Spinal cord (tissue), 10 donors: Measurements from ENCODE around the gene GFOD2. TPM values are rescaled to one million over a fixed set of nuclear protein-coding genes. Genes with fewer than 3 reads are reported as not detected.

Source experiments
- DNase-seq, 6 donors: peaks; one replicate each; pipeline versions ENCODE4 v3.0.0 to v3.0.0-alpha.2; 2013 to 2015; ENCODE audit warnings: low spot score in 6 of 6, low read depth in 4 of 6
- H3K27ac ChIP-seq: one replicate; pipeline ENCODE4 v1.5.1; 2013; ENCODE audit warnings: low read depth, low read length, control low read depth
- H3K27me3 ChIP-seq: one replicate; pipeline ENCODE4 v1.6.1; 2013; ENCODE audit warnings: low read length; ENCODE audit not compliant: control insufficient read depth, insufficient read depth
- H3K36me3 ChIP-seq: one replicate; pipeline ENCODE4 v1.6.1; 2013; ENCODE audit warnings: low read length; ENCODE audit not compliant: control insufficient read depth, insufficient read depth
- H3K4me1 ChIP-seq: one replicate; pipeline ENCODE4 v1.6.1; 2013; ENCODE audit warnings: low read length; ENCODE audit not compliant: control insufficient read depth, insufficient read depth
- H3K4me3 ChIP-seq: one replicate; pipeline ENCODE4 v1.5.1; 2013; ENCODE audit warnings: low read depth, low read length, control low read depth
- H3K9me3 ChIP-seq: one replicate; pipeline ENCODE4 v1.6.1; 2013; ENCODE audit warnings: low read length; ENCODE audit not compliant: control insufficient read depth, insufficient read depth
- WGBS: methylation state at CpG from one replicate; pipeline ENCODE4 v1.1.5; 2013; ENCODE audit warnings: missing lambda C conversion rate; ENCODE audit not compliant: insufficient coverage; 5-methylcytosine and 5-hydroxymethylcytosine counted together
- long read RNA-seq, 4 donors: transcript quantifications; one replicate each; lab custom pipeline, GENCODE V29; 2026
- polyA plus RNA-seq, 2 donors: library from polyadenylated mRNA; unstranded; fragments of 120-200 nt; gene quantifications; one replicate each; pipeline ENCODE4 v1.2.1, GENCODE V29; 2013; ENCODE audit not compliant: insufficient read length in 2 of 2
- total RNA-seq, 2 donors: library from RNA; depleted of rRNA in 1 of 2; stranded (reverse); fragments of 120-200 nt in 1 of 2; fragments of >200 nt in 1 of 2; gene quantifications; one replicate each; pipeline versions ENCODE4 v1.2.3 to v1.2.4, GENCODE V29; 2013 to 2014
- donor health status: healthy.

The GFOD2 gene
- total RNA-seq: 10 to 100 TPM; 26.1 to 26.8 TPM
- polyA plus RNA-seq: 10 to 100 TPM; 48.0 to 56.0 TPM
- long read RNA-seq, donor 1, full-length matches to known transcripts: 25 of 25 reads
- long read RNA-seq, donor 1, partial matches to known transcripts: 0 of 25 reads
- long read RNA-seq, donor 1, other reads (novel, unspliced or antisense): 0 of 25 reads
- long read RNA-seq, donor 2, full-length matches to known transcripts: 12 of 12 reads
- long read RNA-seq, donor 2, partial matches to known transcripts: 0 of 12 reads
- long read RNA-seq, donor 2, other reads (novel, unspliced or antisense): 0 of 12 reads
- long read RNA-seq, donor 3, full-length matches to known transcripts: 15 of 15 reads
- long read RNA-seq, donor 3, partial matches to known transcripts: 0 of 15 reads
- long read RNA-seq, donor 3, other reads (novel, unspliced or antisense): 0 of 15 reads
- long read RNA-seq, donor 4, full-length matches to known transcripts: 24 of 34 reads
- long read RNA-seq, donor 4, partial matches to known transcripts: 10 of 34 reads
- long read RNA-seq, donor 4, other reads (novel, unspliced or antisense): 0 of 34 reads

GRCh38 chr16:67719048-67719777 is at the start of gene GFOD2:
GFOD2 (minus strand) TSS chr16:67719316; CDS start chr16:67685715, 33,601 bp downstream.
- peak within 1 kb of the TSS; percentile 69 for H3K4me3 ChIP-seq
- H3K27me3 ChIP-seq: no peaks in the 10 kb centered on the region
- peak within 1 kb of the TSS; percentile 78 for H3K27ac ChIP-seq
- peaks cover 11% of the 10 kb centered on the region for H3K36me3 ChIP-seq
- peaks cover 13% of the 10 kb centered on the region for H3K4me1 ChIP-seq
- peak; percentile 92 to 99 (median 96) for DNase-seq
- WGBS: 0% methylated on average over 59 of the region's 59 CpGs
- H3K9me3 ChIP-seq: no peaks in the 10 kb centered on the region

GRCh38 chr16:67767953-67768352 is 48.8 kb upstream of the GFOD2 start:
- no peak overlapping the region for H3K4me3 ChIP-seq
- WGBS: 97% methylated on average over 5 of the region's 7 CpGs
- no peak for DNase-seq
- H3K27me3 ChIP-seq: no peaks in the 10 kb centered on the region
- no peaks in the 10 kb centered on the region for H3K9me3 ChIP-seq
- peaks cover 17% of the 10 kb centered on the region for H3K36me3 ChIP-seq
- H3K4me1 ChIP-seq: no peaks in the 10 kb centered on the region
- H3K27ac ChIP-seq: no peak overlapping the region

- no peaks in the 10 kb centered on the region for H3K9me3 ChIP-seq
- DNase-seq: no peak
- no peaks in the 10 kb centered on the region for H3K27me3 ChIP-seq
- 90% methylated on average over 2 of the region's 4 CpGs for WGBS
- H3K4me3 ChIP-seq: no peak overlapping the region
- peaks cover 17% of the 10 kb centered on the region for H3K36me3 ChIP-seq
- H3K27ac ChIP-seq: no peak overlapping the region
- no peaks in the 10 kb centered on the region for H3K4me1 ChIP-seq
Observed at GRCh38 chr16:67766291-67766690, 47.2 kb upstream of the GFOD2 start.

GRCh38 chr16:67764158-67764667 is 45.1 kb upstream of the GFOD2 start:
- Histone ChIP-seq H3K9me3 (no peaks in the 10 kb centered on the region), H3K4me3 (no peak overlapping the region), H3K27me3 (no peaks in the 10 kb centered on the region), H3K36me3 (peaks cover 14% of the 10 kb centered on the region), H3K4me1 (peaks cover 8% of the 10 kb centered on the region), H3K27ac (no peak overlapping the region)
- 88% methylated on average over 5 of the region's 7 CpGs for WGBS
- no peak for DNase-seq

GRCh38 chr16:67763066-67763465 is 44.0 kb upstream of the GFOD2 start:
- Histone ChIP-seq H3K9me3 (no peaks in the 10 kb centered on the region), H3K27ac (no peak overlapping the region), H3K4me1 (peaks cover 8% of the 10 kb centered on the region), H3K27me3 (no peaks in the 10 kb centered on the region), H3K36me3 (peaks cover 21% of the 10 kb centered on the region), H3K4me3 (no peak overlapping the region)
- WGBS: 96% methylated on average over 5 of the region's 5 CpGs
- no peak for DNase-seq

- Histone ChIP-seq H3K27me3 (no peaks in the 10 kb centered on the region), H3K9me3 (no peaks in the 10 kb centered on the region), H3K36me3 (peaks cover 23% of the 10 kb centered on the region), H3K4me3 (no peak overlapping the region), H3K4me1 (peaks cover 8% of the 10 kb centered on the region), H3K27ac (no peak overlapping the region)
- no peak for DNase-seq
- 100% methylated on average over 2 of the region's 2 CpGs for WGBS
Observed at GRCh38 chr16:67762385-67762784, 43.3 kb upstream of the GFOD2 start.

GRCh38 chr16:67761924-67762323 is 42.8 kb upstream of the GFOD2 start:
- peaks cover 26% of the 10 kb centered on the region for H3K36me3 ChIP-seq
- 80% methylated on average over 1 of the region's 1 CpG for WGBS
- DNase-seq: no peak

GRCh38 chr16:67760956-67761230 is 41.8 kb upstream of the GFOD2 start:
- Histone ChIP-seq H3K4me3 (no peak overlapping the region), H3K4me1 (peaks cover 8% of the 10 kb centered on the region), H3K27me3 (no peaks in the 10 kb centered on the region), H3K36me3 (peaks cover 32% of the 10 kb centered on the region), H3K27ac (no peak overlapping the region), H3K9me3 (no peaks in the 10 kb centered on the region)
- no peak for DNase-seq
- WGBS: 100% methylated on average over 4 of the region's 4 CpGs

More at GRCh38 chr16:67761924-67762323, 42.8 kb upstream of the GFOD2 start:
- no peak overlapping the region for H3K4me3 ChIP-seq
- H3K9me3 ChIP-seq: no peaks in the 10 kb centered on the region
- H3K4me1 ChIP-seq: peaks cover 8% of the 10 kb centered on the region
- H3K27ac ChIP-seq: no peak overlapping the region
- no peaks in the 10 kb centered on the region for H3K27me3 ChIP-seq

- peaks cover 8% of the 10 kb centered on the region for H3K4me1 ChIP-seq
- no peak overlapping the region for H3K27ac ChIP-seq
- peak in 3 of 6 donors; percentile 2 to 81 (median 17) for DNase-seq
- H3K36me3 ChIP-seq: peaks cover 33% of the 10 kb centered on the region
- no peaks in the 10 kb centered on the region for H3K27me3 ChIP-seq
- no peak overlapping the region for H3K4me3 ChIP-seq
- no peaks in the 10 kb centered on the region for H3K9me3 ChIP-seq
- 72% methylated on average over 7 of the region's 8 CpGs for WGBS
Observed at GRCh38 chr16:67760206-67760955, 41.3 kb upstream of the GFOD2 start.
